OCI-LY7 (cell line): ENCODE measurements around the gene AJUBA. TPM values are rescaled to one million over a fixed set of nuclear protein-coding genes. Genes with fewer than 3 reads are reported as not detected.

Experiments
- BruUV-seq: library from RNA; stranded (reverse); fragments of 400-500 nt; replicated peaks from 2 replicates; lab custom pipeline; 2021; lab: Mats Ljungman, UMichigan
- CTCF ChIA-PET: fragments of 300-600 bp; sonication (Branson Sonifier 250); formaldehyde crosslinking; loops from one replicate; lab custom pipeline; 2022; ENCODE audit warnings: antibody characterized with exemption; ENCODE audit not compliant: unreplicated experiment; lab: Charles Lee
- POLR2A ChIA-PET: fragments of 300-600 bp; sonication (Branson Sonifier 250); formaldehyde crosslinking; loops from one replicate; lab custom pipeline; 2022; ENCODE audit warnings: antibody characterized with exemption; lab: Charles Lee
- DNase-seq: peaks from one replicate; pipeline ENCODE4 v3.0.0-alpha.2; 2015; ENCODE audit warnings: low spot score
- H2AFZ ChIP-seq: fragments of 200-600 bp; sonication (generic), shearing (Covaris generic); 2 replicates; pipeline ENCODE4 v1.6.1; 2014; ENCODE audit warnings: mild to moderate bottlenecking, antibody characterized with exemption, low read length, moderate library complexity
- H3K27ac ChIP-seq: fragments of 200-600 bp; sonication (generic); 2 replicates; pipeline ENCODE4 v1.5.1; 2014; ENCODE audit warnings: mixed run types, low read depth, mild to moderate bottlenecking, moderate library complexity, low read length, inconsistent platforms; ENCODE audit not compliant: poor library complexity, severe bottlenecking
- H3K36me3 ChIP-seq: fragments of 200-600 bp; sonication (generic); 2 replicates; pipeline ENCODE4 v1.6.1; 2014; ENCODE audit warnings: mild to moderate bottlenecking, antibody characterized with exemption, low read length, moderate library complexity, mixed read lengths; ENCODE audit not compliant: insufficient read depth
- H3K4me1 ChIP-seq: fragments of 200-600 bp; sonication (generic); 2 replicates; pipeline ENCODE4 v1.5.1; 2014; ENCODE audit warnings: mild to moderate bottlenecking, low read length; ENCODE audit not compliant: insufficient read depth, poor library complexity, severe bottlenecking
- H3K4me2 ChIP-seq: fragments of 200-600 bp; sonication (generic); 2 replicates; pipeline ENCODE4 v1.6.1; 2014; ENCODE audit warnings: mild to moderate bottlenecking, low read length
- H3K4me3 ChIP-seq: fragments of 200-600 bp; sonication (generic); 2 replicates; pipeline ENCODE4 v1.5.1; 2014; ENCODE audit warnings: mild to moderate bottlenecking, low read depth, low read length; ENCODE audit not compliant: poor library complexity, severe bottlenecking
- H3K79me2 ChIP-seq: fragments of 200-600 bp; sonication (generic); 2 replicates; pipeline ENCODE4 v1.6.1; 2016; ENCODE audit warnings: low read depth, mild to moderate bottlenecking, low read length, moderate library complexity, mixed read lengths; ENCODE audit not compliant: insufficient read depth
- H3K9me2 ChIP-seq: fragments of 200-600 bp; sonication (generic); 2 replicates; pipeline ENCODE4 v1.6.1; 2016; ENCODE audit warnings: mild to moderate bottlenecking, low read length, mixed read lengths; ENCODE audit not compliant: insufficient read depth
- H3K9me3 ChIP-seq: fragments of 200-600 bp; sonication (generic); 2 replicates; pipeline ENCODE4 v1.6.1; 2014; ENCODE audit warnings: mild to moderate bottlenecking, mixed run types, low read length, mixed read lengths
- H4K20me1 ChIP-seq: fragments of 200-600 bp; sonication (generic); 2 replicates; pipeline ENCODE4 v1.6.1; 2014; ENCODE audit warnings: mild to moderate bottlenecking, antibody characterized with exemption, low read length, moderate library complexity, mixed read lengths; ENCODE audit not compliant: insufficient read depth
- CTCF ChIP-seq: fragments of 200-600 bp; sonication (generic); conservative IDR thresholded peaks from 2 replicates; pipeline ENCODE4 v1.5.1; 2014; ENCODE audit warnings: mild to moderate bottlenecking, antibody characterized with exemption, low read length, moderate library complexity, mixed read lengths
- EZH2phosphoT487 ChIP-seq: fragments of 200-600 bp; sonication (generic); IDR thresholded peaks from 2 replicates; pipeline ENCODE4 v1.6.1; 2018; ENCODE audit warnings: low read depth, borderline replicate concordance, mild to moderate bottlenecking, mixed run types, antibody characterized with exemption, low read length, moderate library complexity, mixed read lengths
- intact Hi-C: fragments of 100-400 bp; cut with micrococcal nuclease; formaldehyde crosslinking; loops from one replicate; pipeline ENCODE4 v1.10.0; 2022; ENCODE audit not compliant: unreplicated experiment
- total RNA-seq, 2 experiments: library from RNA; depleted of rRNA in 1 of 2; stranded (reverse); fragments of >200 nt in 1 of 2; shearing (Covaris generic) in 1 of 2; gene quantifications; 2 replicates each; pipeline ENCODE4 v1.2.3, GENCODE V29; 2014 to 2022

The AJUBA gene
- total RNA-seq, 2 experiments from 2014 or later: 0.22 to 0.88 TPM

- intact Hi-C loops: loop anchor here (1.0 to 5.0 kb wide), 3 partner anchors 13 to 401 kb away; no protein-coding TSS in a partner anchor
- H3K4me1 ChIP-seq: peaks cover 17% of the 10 kb centered on the region
- no peaks in the 10 kb centered on the region for H4K20me1 ChIP-seq
- peak; percentile 65 for DNase-seq
- H3K36me3 ChIP-seq: no peaks in the 10 kb centered on the region
- H2AFZ ChIP-seq: no peak overlapping the region
- CTCF ChIA-PET: interaction anchor here (0.5 to 2.8 kb wide), 7 partner anchors 13 to 85 kb away, joined by 3 to 12 read pairs (median 4); partner anchors contain the start of genes HAUS4 and PRMT5
- H3K27ac ChIP-seq: no peak overlapping the region
- no peaks in the 10 kb centered on the region for H3K9me2 ChIP-seq
- no peaks in the 10 kb centered on the region for H3K9me3 ChIP-seq
- POLR2A ChIA-PET: interaction anchor here (0.6 to 1.5 kb wide), 5 partner anchors 10 to 550 kb away, joined by 3 to 4 read pairs (median 3); partner anchors contain the start of gene HAUS4
- no peaks in the 10 kb centered on the region for H3K79me2 ChIP-seq
- H3K4me3 ChIP-seq: no peak overlapping the region
- TF ChIP-seq CTCF (peak; percentile 85), EZH2phosphoT487 (no peak)
- no TSS peak for BruUV-seq
- no peak overlapping the region for H3K4me2 ChIP-seq
These were observed 8.9 kb downstream of the AJUBA start for GRCh38 chr14:22973217-22974032.

- no peak for DNase-seq
- no TSS peak for BruUV-seq
- H3K79me2 ChIP-seq: no peaks in the 10 kb centered on the region
- CTCF ChIA-PET: interaction anchor here (0.5 to 2.8 kb wide), 9 partner anchors 13 to 86 kb away, joined by 3 to 12 read pairs (median 4); partner anchors contain the start of genes HAUS4 and PRMT5
- no peak for TF ChIP-seq EZH2phosphoT487
- TF ChIP-seq CTCF: no peak
- no peak overlapping the region for H2AFZ ChIP-seq
- H3K27ac ChIP-seq: no peak overlapping the region
- H3K9me3 ChIP-seq: no peaks in the 10 kb centered on the region
- no peaks in the 10 kb centered on the region for H4K20me1 ChIP-seq
- no peak overlapping the region for H3K4me3 ChIP-seq
- peaks cover 15% of the 10 kb centered on the region for H3K4me1 ChIP-seq
- POLR2A ChIA-PET: interaction anchor here (0.6 to 1.5 kb wide), 7 partner anchors 9 to 212 kb away, joined by 3 to 5 read pairs (median 4); partner anchors contain the start of gene HAUS4
- H3K36me3 ChIP-seq: no peaks in the 10 kb centered on the region
- H3K9me2 ChIP-seq: no peaks in the 10 kb centered on the region
- intact Hi-C loops: loop anchor here (2.0 to 5.0 kb wide), 2 partner anchors 14 to 400 kb away; no protein-coding TSS in a partner anchor
- H3K4me2 ChIP-seq: no peak overlapping the region
These were observed 9.9 kb downstream of the AJUBA start for GRCh38 chr14:22972313-22972930.
